Fibroblast of pulmonary artery (primary cell): ENCODE results near the gene PPP1R13L.
A peak's percentile ranks its signal among the peaks of the same experiment; 100 is the strongest.

Experiments used
- DNase-seq: peaks from one replicate; pipeline ENCODE4 v3.0.0-alpha.2; 2010; ENCODE audit warnings: low read depth
- H3K4me3 ChIP-seq: replicated peaks from 2 replicates; pipeline ENCODE4 v1.5.1; 2011; ENCODE audit warnings: low read depth, mild to moderate bottlenecking, control low read depth, low read length, moderate library complexity
- CTCF ChIP-seq: IDR thresholded peaks from 2 replicates; pipeline ENCODE4 v1.5.1; 2011; ENCODE audit warnings: mild to moderate bottlenecking, control low read depth, low read length, inconsistent platforms; ENCODE audit errors: missing control alignments

Gene PPP1R13L

GRCh38 chr19:45391871-45392665 is 12.8 kb downstream of the PPP1R13L start:
- no peak for TF ChIP-seq CTCF
- no peak for DNase-seq
- no peak overlapping the region for H3K4me3 ChIP-seq

- H3K4me3 ChIP-seq = no peak overlapping the region
- TF ChIP-seq CTCF = no peak
- DNase-seq = no peak
Observed at GRCh38 chr19:45391346-45391745, 13.5 kb downstream of the PPP1R13L start.

- H3K4me3 ChIP-seq = peak overlapping the region; percentile 3
- DNase-seq = no peak
Observed at GRCh38 chr19:45385392-45386221, 19.3 kb downstream of the PPP1R13L start.

GRCh38 chr19:45382426-45382825 is 22.4 kb downstream of the PPP1R13L start:
- TF ChIP-seq CTCF = no peak
- no peak for DNase-seq
- H3K4me3 ChIP-seq = no peak overlapping the region

More at GRCh38 chr19:45385392-45386221, 19.3 kb downstream of the PPP1R13L start:
- TF ChIP-seq CTCF = no peak

- DNase-seq = no peak
- H3K4me3 ChIP-seq = no peak overlapping the region
- no peak for TF ChIP-seq CTCF
Observed at GRCh38 chr19:45380107-45380506, 24.8 kb downstream of the PPP1R13L start.

- peak; percentile 97 for DNase-seq
- H3K4me3 ChIP-seq = no peak overlapping the region
- TF ChIP-seq CTCF = no peak
Observed at GRCh38 chr19:45376045-45376724, 28.7 kb downstream of the PPP1R13L start.
